Activated T-cell treated with anti-CD3 and anti-CD28 coated beads, Interleukin-2, amount 50 U/mL, for 1 hour (primary cell): ENCODE results near the gene ABHD6.
"Not testable (repeated sequence)": the region's sequence is repeated elsewhere in the genome, so short reads cannot be mapped to it uniquely, and the experiment has no call there.

Experiments used
- DNase-seq: peaks from one replicate; pipeline ENCODE4 v3.0.0-alpha.2; 2020

Gene ABHD6

DNA sequence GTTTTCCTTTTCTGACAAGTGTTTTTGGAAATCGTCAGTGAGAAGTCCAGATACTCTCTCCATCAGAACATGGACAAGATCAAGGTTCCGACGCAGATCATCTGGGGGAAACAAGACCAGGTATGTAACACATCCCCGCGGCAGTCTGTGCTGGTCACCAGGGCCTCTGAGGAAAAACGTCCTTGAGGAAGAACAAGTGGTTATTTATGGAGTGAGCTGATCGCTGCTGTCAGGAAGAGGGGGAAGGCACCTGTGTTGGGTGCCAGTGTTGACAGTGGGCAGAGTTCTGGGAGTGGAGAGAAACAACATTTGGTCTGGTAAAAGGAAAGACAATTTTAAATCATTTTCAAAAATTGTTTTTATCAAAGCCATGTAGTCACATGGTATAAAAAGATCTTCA is 47.7 kb downstream of the ABHD6 start:
- DNase-seq: no peak

- DNase-seq: no peak
Measured at GRCh38 chr3:58287354-58287753, 49.8 kb downstream of the ABHD6 start.

DNA sequence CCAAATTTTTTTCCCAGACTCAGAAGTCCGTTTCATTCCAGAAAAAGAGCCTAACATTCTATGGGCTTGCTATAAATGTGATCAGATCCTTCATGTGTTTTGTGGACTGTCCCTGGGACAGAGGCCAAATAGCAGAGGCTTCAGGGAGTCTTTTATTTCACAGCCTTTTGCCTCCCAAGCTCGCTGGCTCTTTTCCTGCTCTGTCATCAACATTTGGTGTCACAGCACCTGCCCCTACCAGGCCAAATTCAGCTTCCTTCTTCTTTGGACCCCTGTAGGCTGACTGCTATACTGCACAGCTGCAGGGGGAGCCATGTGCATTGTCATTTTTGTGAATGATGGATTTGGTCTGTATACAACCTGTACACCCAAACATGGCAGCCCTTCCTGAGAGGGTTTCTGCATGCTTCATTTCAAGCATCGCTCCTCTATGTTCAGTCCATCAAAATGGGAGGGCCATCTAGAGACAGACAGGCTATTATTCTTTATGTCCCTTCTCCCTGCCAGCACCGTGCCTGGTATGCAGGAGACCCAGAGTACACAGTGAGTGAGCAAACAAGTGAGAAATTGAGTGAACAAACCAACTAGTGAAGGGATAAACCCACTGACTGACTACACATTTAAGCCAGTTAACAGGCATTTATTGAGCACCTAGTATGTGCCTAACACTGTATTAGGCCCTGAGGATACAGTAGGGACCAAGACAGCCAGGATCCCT is 50.6 kb downstream of the ABHD6 start:
- DNase-seq: no peak

- not testable (repeated sequence) for DNase-seq
Measured at GRCh38 chr3:58288964-58289613, 51.5 kb downstream of the ABHD6 start.

DNA sequence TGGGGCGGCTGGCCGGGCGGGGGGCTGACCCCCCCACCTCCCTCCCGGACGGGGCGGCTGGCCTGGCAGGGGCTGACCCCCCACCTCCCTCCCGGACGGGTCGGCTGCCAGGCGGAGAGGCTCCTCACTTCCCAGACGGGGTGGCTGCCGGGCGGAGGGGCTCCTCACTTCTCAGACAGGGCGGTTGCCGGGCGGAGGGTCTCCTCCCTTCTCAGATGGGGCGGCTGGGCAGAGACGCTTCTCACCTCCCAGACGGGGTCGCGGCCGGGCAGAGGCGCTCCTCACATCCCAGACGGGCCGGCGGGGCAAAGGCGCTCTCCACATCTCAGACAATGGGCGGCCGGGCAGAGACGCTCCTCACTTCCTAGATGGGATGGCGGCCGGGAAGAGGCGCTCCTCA is 52.9 kb downstream of the ABHD6 start:
- DNase-seq: not testable (repeated sequence)

GRCh38 chr3:58291671-58292338 is 54.2 kb downstream of the ABHD6 start:
- DNase-seq: no peak

- DNase-seq: no peak
Measured at GRCh38 chr3:58292866-58293265, 55.3 kb downstream of the ABHD6 start.

DNA sequence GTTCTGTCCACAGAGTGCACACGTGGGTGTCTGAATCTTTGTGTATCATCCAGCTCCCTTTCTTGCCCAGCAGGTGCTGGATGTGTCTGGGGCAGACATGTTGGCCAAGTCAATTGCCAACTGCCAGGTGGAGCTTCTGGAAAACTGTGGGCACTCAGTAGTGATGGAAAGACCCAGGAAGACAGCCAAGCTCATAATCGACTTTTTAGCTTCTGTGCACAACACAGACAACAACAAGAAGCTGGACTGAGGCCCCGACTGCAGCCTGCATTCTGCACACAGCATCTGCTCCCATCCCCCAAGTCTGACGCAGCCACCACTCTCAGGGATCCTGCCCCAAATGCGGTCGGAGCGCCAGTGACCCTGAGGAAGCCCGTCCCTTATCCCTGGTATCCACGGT is 55.9 kb downstream of the ABHD6 start:
- DNase-seq: no peak

- no peak for DNase-seq
Measured at GRCh38 chr3:58296269-58296668, 58.7 kb downstream of the ABHD6 start.

- DNase-seq: no peak
Measured at GRCh38 chr3:58296843-58297242, 59.3 kb downstream of the ABHD6 start.

DNA sequence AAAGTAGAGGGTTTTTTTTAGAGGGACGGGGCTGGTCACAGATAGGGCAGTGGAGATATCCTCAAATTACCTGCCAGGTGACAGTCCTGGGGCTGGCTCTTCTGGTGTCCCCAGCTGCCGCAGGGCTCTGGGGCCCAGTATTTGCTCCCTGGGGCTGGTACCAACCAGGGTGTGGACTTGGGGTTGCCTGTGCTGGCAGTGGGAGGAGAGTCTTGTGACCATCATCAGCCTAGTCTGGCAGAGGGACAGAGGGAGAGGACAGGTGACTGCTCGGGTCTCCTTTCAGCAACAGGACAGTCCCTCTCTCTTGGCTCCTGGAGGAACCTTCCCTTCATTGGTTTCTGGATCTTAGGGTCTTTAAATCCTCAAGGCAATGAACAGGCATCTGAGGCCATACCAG is 60.6 kb downstream of the ABHD6 start:
- DNase-seq: no peak

DNA sequence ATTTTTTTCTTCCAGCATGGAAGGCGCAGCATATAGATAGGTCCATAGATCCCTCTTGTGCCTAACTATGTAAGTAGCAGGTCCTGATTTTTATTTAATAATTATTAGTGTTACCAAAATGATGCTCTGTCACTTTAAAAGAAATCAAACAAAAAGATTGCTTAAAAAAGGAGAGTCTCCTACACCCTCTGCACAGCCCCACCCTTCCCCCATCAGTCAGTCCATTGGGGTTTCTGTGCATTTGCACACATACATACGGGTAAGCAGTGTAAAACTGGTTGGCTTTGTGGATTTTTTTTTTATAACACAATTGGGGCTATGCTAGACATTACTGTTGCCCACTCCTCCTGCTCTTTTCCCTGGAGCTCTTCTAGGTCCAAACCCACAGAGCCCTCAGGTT is 61.5 kb downstream of the ABHD6 start:
- no peak for DNase-seq

- DNase-seq: no peak
Measured at GRCh38 chr3:58299839-58300516, 62.4 kb downstream of the ABHD6 start.

- DNase-seq: peak; percentile 100
Measured at GRCh38 chr3:58305882-58306711, 68.5 kb downstream of the ABHD6 start, which contains the start of the genes HTD2 and RPP14. Gene HTD2 (plus strand): TSS chr3:58306520. CDS start chr3:58317614, 11,094 bp downstream. Gene RPP14 (plus strand): TSS chr3:58306245. CDS start chr3:58310330, 4,085 bp downstream.

DNA sequence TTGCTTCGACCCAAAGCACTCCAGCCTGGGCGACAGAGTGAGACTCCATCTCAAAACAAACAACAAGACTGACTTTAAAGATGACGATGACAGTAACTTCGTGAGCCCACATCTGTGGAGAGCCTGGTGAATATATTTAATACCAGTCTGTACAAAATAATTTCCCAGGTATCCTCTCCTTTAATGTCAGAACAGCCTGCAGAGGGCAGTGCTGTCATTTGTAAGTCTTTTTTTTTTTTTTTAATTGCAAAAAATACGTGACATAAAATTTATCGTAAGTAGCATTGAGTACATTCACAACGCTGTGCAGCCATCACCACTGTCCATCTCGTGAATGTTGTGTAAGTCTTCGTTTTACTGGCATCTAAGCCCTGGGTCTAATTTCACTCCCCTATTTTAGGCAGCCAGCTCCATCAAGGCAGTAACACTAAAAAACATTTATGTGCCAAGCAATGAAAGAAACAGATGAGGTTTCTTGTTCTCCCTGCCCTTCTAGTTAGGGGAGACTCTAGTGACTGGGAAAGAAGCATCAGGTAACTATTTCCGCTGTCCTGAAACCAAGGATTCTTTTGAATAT is 70.1 kb downstream of the ABHD6 start:
- peak; percentile 22 for DNase-seq

GRCh38 chr3:58308728-58309127 is 71.1 kb downstream of the ABHD6 start:
- DNase-seq: no peak

DNA sequence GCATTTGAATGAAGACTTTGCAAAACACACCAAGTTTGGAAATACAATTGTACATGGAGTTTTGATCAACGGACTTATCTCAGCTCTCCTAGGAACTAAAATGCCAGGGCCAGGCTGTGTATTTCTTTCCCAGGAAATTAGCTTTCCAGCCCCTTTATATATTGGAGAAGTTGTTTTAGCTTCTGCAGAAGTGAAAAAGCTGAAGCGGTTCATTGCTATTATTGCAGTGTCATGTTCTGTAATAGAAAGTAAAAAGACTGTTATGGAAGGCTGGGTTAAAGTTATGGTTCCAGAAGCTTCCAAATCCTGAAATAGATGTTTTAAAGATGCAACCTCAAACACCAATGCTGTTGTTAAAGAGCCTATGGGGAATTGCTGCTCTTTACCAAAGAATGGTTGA is 80.2 kb downstream of the ABHD6 start:
- DNase-seq: no peak

DNA sequence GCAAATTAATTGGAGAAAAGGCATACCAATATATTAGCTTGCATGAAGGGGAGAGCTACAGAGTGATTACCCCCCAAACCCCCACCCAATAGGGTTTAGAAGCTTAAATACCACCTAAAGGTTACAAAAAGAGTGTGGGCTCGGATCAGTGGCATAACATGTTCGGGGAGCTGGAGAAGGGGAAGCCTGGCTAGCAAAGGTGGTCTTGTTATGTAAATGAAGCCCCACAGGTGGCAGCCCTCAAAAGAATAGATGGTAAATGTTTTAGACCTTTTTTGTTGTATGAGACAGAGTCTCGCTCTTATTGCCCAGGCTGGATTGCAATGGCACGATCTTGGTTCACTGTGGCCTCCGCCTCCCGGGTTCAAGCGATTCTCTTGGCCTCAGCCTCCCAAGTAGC is 84.2 kb downstream of the ABHD6 start:
- no peak for DNase-seq

DNA sequence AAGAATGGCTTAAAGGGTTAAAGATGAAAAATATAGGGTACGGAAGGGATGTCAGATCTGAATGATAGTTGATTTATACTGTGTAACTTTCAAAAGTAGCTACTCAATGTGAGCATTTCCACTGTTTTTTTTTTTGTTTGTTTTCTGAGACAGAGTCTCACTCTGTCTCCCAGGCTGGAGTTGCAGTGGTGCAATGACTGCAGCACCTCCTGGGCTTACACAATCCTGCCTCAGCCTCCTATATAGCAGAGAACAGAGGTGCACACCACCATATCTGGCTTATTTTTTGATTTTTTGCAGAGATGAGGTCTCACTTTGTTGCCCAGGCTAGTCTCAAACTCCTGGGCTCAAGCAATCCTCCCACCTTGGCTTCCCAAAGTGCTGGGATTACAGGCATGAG is 85.2 kb downstream of the ABHD6 start:
- DNase-seq: no peak

- DNase-seq: no peak
Measured at GRCh38 chr3:58323529-58324390, 86.2 kb downstream of the ABHD6 start.
